Right lobe of liver (tissue), 6 donors: ENCODE data around the gene C1GALT1. TPM values are rescaled to one million over a fixed set of nuclear protein-coding genes. Genes with fewer than 3 reads are reported as not detected.

Experiments used
- ATAC-seq, 4 donors: fragments of 200-7000 bp; cut with Tn5 transposase; one replicate each; pipeline ENCODE4 v1.9.1; 2020; ENCODE audit warnings: mild to moderate bottlenecking in 4 of 4, moderate library complexity in 4 of 4
- DNase-seq, 3 donors: peaks; one replicate each; pipeline ENCODE4 v3.0.0-alpha.2; 2020
- H3K27ac ChIP-seq, 3 donors: fragments of 200-600 bp; one replicate each; pipeline ENCODE4 v1.8.0; 2022
- H3K27me3 ChIP-seq, 2 donors: fragments of 200-600 bp; one replicate each; pipeline ENCODE4 v1.8.0; 2022
- H3K36me3 ChIP-seq, 4 donors: fragments of 200-600 bp; sonication (generic) in 1 of 4; one replicate each; pipeline versions ENCODE4 v1.5.1 to v1.8.0; 2017 to 2022; ENCODE audit warnings: control low read depth in 1 of 4
- H3K4me1 ChIP-seq, 4 donors: fragments of 200-600 bp; sonication (generic) in 1 of 4; one replicate each; pipeline versions ENCODE4 v1.5.1 to v1.8.0; 2017 to 2022; ENCODE audit warnings: control low read depth in 1 of 4
- H3K4me3 ChIP-seq, 3 donors: fragments of 200-600 bp; one replicate each; pipeline ENCODE4 v1.8.0; 2022
- H3K9me3 ChIP-seq, 4 donors: fragments of 200-600 bp; sonication (generic) in 1 of 4; one replicate each; pipeline versions ENCODE4 v1.5.1 to v1.8.0; 2017 to 2022; ENCODE audit warnings: control low read depth in 1 of 4
- POLR2A ChIP-seq: fragments of 450-650 bp; IDR thresholded peaks from one replicate; pipeline ENCODE4 v1.6.1; 2017; ENCODE audit warnings: antibody characterized with exemption, mild to moderate bottlenecking
- WGBS: methylation state at CpG from one replicate; pipeline ENCODE4 v1.1.6; 2018; ENCODE audit warnings: low coverage, low lambda C conversion rate; ENCODE audit not compliant: insufficient coverage; ENCODE audit errors: missing lambda C conversion rate; 5-methylcytosine and 5-hydroxymethylcytosine counted together
- intact Hi-C, 2 donors: fragments of 100-400 bp; cut with DNase I; formaldehyde crosslinking; loops; one replicate each; pipeline versions ENCODE4 v1.11.2 to v1.14.1; 2022
- total RNA-seq, 6 experiments: library from RNA; depleted of rRNA in 2 of 6; stranded (reverse); fragments of >200 nt in 2 of 6; fragmentation: NEBNext Ultra II Directional in 3 of 6; extraction: Animal tissue kit (Norgen Biotek cat#: 25700) in 3 of 6; gene quantifications; one replicate each; pipeline versions ENCODE4 v1.1.0 to v1.2.4, GENCODE V29; 2016 to 2023
- TF ChIP-seq, protein P1 (sequence below), 4 donors: fragments of 200-600 bp in 3 of 4; fragments of 450-650 bp in 1 of 4; IDR thresholded peaks; one replicate each; pipeline versions ENCODE4 v1.5.1 to v1.8.0; 2016 to 2022; ENCODE audit warnings: antibody characterized with exemption in 4 of 4, mild to moderate bottlenecking in 2 of 4
- donor health status: DM: no; HTN: yes; CAD: no.
- donor health status: DM: no; HTN: no; CAD: no.
- donor health status: DM: no; HTN: no; CAD: no.
- donor health status: DM: no; HTN: yes; CAD: no.
- donor health status: DM: no; HTN: yes; CAD: no.

C1GALT1 gene
- total RNA-seq, 6 experiments from 2014 or later: 10.1 to 16.6 (median 13.1) TPM

GRCh38 chr7:7272294-7272693 lies 90.0 kb downstream of the C1GALT1 start:
- Histone ChIP-seq H3K4me3 (no peak overlapping the region), H3K9me3 (no peaks in the 10 kb centered on the region), H3K36me3 (no peaks in the 10 kb centered on the region), H3K27ac (no peak overlapping the region), H3K27me3 (no peaks in the 10 kb centered on the region), H3K4me1 (no peaks in the 10 kb centered on the region)
- 71% methylated on average over 1 of the region's 1 CpG for WGBS
- no peak for DNase-seq
- no peak for ATAC-seq
- TF ChIP-seq, protein P1, sequence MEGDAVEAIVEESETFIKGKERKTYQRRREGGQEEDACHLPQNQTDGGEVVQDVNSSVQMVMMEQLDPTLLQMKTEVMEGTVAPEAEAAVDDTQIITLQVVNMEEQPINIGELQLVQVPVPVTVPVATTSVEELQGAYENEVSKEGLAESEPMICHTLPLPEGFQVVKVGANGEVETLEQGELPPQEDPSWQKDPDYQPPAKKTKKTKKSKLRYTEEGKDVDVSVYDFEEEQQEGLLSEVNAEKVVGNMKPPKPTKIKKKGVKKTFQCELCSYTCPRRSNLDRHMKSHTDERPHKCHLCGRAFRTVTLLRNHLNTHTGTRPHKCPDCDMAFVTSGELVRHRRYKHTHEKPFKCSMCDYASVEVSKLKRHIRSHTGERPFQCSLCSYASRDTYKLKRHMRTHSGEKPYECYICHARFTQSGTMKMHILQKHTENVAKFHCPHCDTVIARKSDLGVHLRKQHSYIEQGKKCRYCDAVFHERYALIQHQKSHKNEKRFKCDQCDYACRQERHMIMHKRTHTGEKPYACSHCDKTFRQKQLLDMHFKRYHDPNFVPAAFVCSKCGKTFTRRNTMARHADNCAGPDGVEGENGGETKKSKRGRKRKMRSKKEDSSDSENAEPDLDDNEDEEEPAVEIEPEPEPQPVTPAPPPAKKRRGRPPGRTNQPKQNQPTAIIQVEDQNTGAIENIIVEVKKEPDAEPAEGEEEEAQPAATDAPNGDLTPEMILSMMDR (IDR thresholded peaks at IDR 0.05): no peak
- TF ChIP-seq POLR2A: no peak
- intact Hi-C loops: no loop called here

GRCh38 chr7:7274782-7275181 lies 92.4 kb downstream of the C1GALT1 start:
- ATAC-seq: no peak
- Histone ChIP-seq H3K4me3 (no peak overlapping the region), H3K9me3 (no peaks in the 10 kb centered on the region), H3K4me1 (no peaks in the 10 kb centered on the region), H3K36me3 (no peaks in the 10 kb centered on the region), H3K27ac (no peak overlapping the region), H3K27me3 (no peaks in the 10 kb centered on the region)
- TF ChIP-seq, protein P1 (IDR thresholded peaks at IDR 0.05): no peak
- no peak for TF ChIP-seq POLR2A
- no peak for DNase-seq
- intact Hi-C loops: no loop called here
- WGBS: 46% methylated on average over 3 of the region's 3 CpGs

GRCh38 chr7:7276161-7276560 lies 93.8 kb downstream of the C1GALT1 start:
- Histone ChIP-seq H3K27ac (no peak overlapping the region), H3K36me3 (no peaks in the 10 kb centered on the region), H3K4me3 (no peak overlapping the region), H3K4me1 (no peaks in the 10 kb centered on the region), H3K9me3 (no peaks in the 10 kb centered on the region), H3K27me3 (no peaks in the 10 kb centered on the region)
- ATAC-seq: no peak
- intact Hi-C loops: no loop called here
- TF ChIP-seq, protein P1 (IDR thresholded peaks at IDR 0.05): no peak
- no peak for TF ChIP-seq POLR2A
- 51% methylated on average over 3 of the region's 3 CpGs for WGBS
- DNase-seq: no peak

- H3K27me3 ChIP-seq: no peaks in the 10 kb centered on the region
- no peaks in the 10 kb centered on the region for H3K4me1 ChIP-seq
- ATAC-seq (peak in 1 of 4 donors; percentile 65), DNase-seq (no peak)
- H3K27ac ChIP-seq: no peak overlapping the region
- TF ChIP-seq, protein P1 (IDR thresholded peaks at IDR 0.05): no peak
- TF ChIP-seq POLR2A: no peak
- intact Hi-C loops: no loop called here
- no peak overlapping the region for H3K4me3 ChIP-seq
- H3K36me3 ChIP-seq: no peaks in the 10 kb centered on the region
- WGBS: 62% methylated on average over 5 of the region's 5 CpGs
- H3K9me3 ChIP-seq: no peaks in the 10 kb centered on the region
Observed at GRCh38 chr7:7290429-7291122, 108.2 kb downstream of the C1GALT1 start.
